ENCODE measurements around the gene SNAP29. TPM values are rescaled to one million over a fixed set of nuclear protein-coding genes. Genes with fewer than 3 reads are reported as not detected.

The SNAP29 gene
- total RNA-seq, 1 donor from 2014 or later: 24.3 TPM

DNA sequence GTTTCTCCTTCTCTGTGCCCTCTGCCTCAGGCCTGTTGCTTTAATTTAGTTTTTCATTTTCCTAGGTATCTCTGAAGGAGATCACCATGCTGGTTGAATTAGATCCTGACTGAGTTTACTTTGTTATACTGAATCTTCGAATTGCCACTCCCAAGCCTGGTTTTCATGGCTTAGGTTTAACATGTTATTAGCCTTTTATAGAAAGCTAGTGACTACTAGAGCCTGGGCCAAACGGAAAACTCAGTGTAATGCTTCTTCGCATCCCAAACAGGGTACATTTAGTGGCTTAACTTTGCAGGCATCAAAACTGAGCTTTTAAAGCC is 62.0 kb downstream of the SNAP29 start:
- Histone ChIP-seq H3K4me3 (peak overlapping the region; percentile 73), H3K36me3 (no peaks in the 10 kb centered on the region), H3K27me3 (no peaks in the 10 kb centered on the region), H3K4me1 (peaks cover 23% of the 10 kb centered on the region), H3K9me3 (no peaks in the 10 kb centered on the region), H3K27ac (no peak overlapping the region)
- DNase-seq (no peak), ATAC-seq (no peak)
- intact Hi-C loops (cut with DNase I): no loop called here
- TF ChIP-seq, protein P1, sequence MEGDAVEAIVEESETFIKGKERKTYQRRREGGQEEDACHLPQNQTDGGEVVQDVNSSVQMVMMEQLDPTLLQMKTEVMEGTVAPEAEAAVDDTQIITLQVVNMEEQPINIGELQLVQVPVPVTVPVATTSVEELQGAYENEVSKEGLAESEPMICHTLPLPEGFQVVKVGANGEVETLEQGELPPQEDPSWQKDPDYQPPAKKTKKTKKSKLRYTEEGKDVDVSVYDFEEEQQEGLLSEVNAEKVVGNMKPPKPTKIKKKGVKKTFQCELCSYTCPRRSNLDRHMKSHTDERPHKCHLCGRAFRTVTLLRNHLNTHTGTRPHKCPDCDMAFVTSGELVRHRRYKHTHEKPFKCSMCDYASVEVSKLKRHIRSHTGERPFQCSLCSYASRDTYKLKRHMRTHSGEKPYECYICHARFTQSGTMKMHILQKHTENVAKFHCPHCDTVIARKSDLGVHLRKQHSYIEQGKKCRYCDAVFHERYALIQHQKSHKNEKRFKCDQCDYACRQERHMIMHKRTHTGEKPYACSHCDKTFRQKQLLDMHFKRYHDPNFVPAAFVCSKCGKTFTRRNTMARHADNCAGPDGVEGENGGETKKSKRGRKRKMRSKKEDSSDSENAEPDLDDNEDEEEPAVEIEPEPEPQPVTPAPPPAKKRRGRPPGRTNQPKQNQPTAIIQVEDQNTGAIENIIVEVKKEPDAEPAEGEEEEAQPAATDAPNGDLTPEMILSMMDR (IDR thresholded peaks at IDR 0.05): no peak

DNA sequence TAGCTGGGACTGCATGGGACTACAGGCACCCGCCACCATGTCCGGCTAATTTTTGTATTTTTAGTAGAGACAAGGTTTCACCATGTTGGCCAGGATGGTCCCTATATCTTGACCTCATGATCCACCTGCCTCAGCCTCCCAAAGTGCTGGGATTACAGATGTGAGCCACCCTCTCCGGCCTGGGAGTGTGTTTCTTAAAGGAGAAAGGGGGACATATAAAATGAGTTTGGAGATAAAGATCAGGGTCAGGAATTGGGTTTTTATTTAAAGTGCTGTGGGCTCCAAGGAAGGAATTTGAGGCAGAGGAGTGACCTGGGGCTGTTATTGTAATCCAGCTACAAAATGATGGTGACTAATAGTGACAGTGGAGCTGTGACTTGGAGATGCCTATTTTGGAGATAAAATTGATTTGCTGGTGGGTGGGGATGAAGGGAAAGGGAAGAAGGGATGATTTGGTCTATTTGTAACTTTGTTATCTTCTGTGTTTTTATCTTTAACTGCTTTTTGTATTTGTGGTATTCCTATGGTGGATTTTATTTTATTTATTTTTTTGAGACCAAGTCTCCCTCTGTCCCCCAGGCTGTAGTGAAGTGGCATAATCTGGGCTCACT is 63.4 kb downstream of the SNAP29 start:
- intact Hi-C loops (cut with DNase I): no loop called here
- no peaks in the 10 kb centered on the region for H3K27me3 ChIP-seq
- TF ChIP-seq, protein P1 (IDR thresholded peaks at IDR 0.05): no peak
- no peaks in the 10 kb centered on the region for H3K9me3 ChIP-seq
- no peak for DNase-seq
- H3K4me1 ChIP-seq: peaks cover 24% of the 10 kb centered on the region
- ATAC-seq: no peak
- H3K27ac ChIP-seq: no peak overlapping the region
- no peaks in the 10 kb centered on the region for H3K36me3 ChIP-seq
- no peak overlapping the region for H3K4me3 ChIP-seq

DNA sequence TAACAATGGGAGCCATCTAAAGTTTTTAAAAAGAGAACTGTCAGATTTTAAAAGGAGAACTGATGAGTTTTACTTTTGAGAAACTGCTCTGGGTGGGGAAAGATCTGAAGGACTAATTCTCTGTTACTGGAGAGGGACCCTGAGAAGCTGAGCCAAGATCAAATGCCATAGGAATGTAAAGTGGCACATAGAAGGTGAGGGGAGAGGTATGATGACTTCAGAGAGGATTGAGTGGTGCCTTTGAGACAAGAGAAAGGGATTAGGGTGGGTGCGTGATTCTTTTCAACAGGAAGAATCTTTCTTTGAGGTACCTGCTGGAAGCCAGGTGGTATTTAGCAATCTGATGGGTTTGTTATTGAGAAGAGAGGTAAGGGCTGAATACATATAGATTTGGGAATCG is 67.4 kb downstream of the SNAP29 start:
- peaks cover 16% of the 10 kb centered on the region for H3K4me1 ChIP-seq
- TF ChIP-seq, protein P1 (IDR thresholded peaks at IDR 0.05): no peak
- ATAC-seq: no peak

DNA sequence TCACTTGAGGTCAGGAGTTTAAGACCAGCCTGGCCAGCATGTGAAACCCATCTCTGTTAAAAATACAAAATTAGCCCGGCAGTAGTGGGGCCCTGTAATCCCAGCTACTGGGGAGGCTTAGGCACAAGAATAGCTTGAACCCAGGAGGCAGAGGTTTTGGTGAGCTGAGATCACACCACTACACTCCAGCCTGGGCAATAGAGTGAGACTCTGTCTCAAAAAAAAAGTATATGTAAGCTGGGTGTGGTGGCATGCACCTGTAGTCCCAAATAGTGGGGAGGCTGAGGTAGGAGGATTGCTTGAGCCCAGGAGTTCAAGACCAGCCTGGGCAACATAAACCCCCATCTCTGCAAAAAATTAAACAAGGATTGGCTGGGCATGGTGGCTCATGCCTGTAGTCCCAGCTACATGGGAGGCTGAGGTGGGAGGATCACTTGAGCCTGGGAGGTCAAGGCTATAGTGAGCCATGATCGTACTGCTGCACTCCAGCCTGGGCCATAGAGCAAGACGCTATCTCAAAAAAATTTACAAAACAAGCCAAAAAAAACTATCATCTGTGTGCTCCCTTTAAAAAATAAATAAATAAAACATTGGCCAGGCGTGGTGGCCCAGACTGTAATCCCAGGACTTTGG is 69.2 kb downstream of the SNAP29 start:
- H3K9me3 ChIP-seq: no peaks in the 10 kb centered on the region
- ATAC-seq (no peak), DNase-seq (no peak)
- TF ChIP-seq, protein P1 (IDR thresholded peaks at IDR 0.05): no peak
- intact Hi-C loops (cut with DNase I): no loop called here
- no peak overlapping the region for H3K4me3 ChIP-seq
- no peak overlapping the region for H3K27ac ChIP-seq
- H3K36me3 ChIP-seq: no peaks in the 10 kb centered on the region
- no peaks in the 10 kb centered on the region for H3K27me3 ChIP-seq
- peaks cover 16% of the 10 kb centered on the region for H3K4me1 ChIP-seq

More for the DNA sequence above, 67.4 kb downstream of the SNAP29 start:
- no peaks in the 10 kb centered on the region for H3K36me3 ChIP-seq
- H3K9me3 ChIP-seq: no peaks in the 10 kb centered on the region
- no peak overlapping the region for H3K4me3 ChIP-seq
- intact Hi-C loops (cut with DNase I): no loop called here
- no peak overlapping the region for H3K27ac ChIP-seq
- DNase-seq: no peak
- no peaks in the 10 kb centered on the region for H3K27me3 ChIP-seq

DNA sequence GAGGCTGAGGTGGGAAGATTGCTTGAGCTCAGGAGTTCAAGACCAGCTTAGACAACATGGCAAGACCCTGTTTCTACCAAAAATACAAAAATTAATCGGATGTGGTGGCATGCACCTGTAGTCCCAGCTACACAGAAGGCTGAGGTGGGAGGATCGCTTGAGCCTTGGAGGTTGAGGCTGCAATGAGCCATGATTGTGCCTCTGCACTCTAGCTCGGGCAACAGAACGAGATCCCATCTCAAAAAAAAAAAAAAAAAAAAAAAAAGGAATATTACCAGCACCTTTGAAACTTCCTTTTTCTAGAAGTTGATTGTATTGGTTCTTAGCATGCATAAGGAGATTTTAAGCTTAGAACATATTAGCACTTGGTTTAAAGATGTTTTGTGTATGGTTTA is 69.8 kb downstream of the SNAP29 start:
- DNase-seq (no peak), ATAC-seq (no peak)
- no peaks in the 10 kb centered on the region for H3K27me3 ChIP-seq
- intact Hi-C loops (cut with DNase I): no loop called here
- H3K4me1 ChIP-seq: peaks cover 16% of the 10 kb centered on the region
- H3K9me3 ChIP-seq: no peaks in the 10 kb centered on the region
- no peak overlapping the region for H3K27ac ChIP-seq
- no peak overlapping the region for H3K4me3 ChIP-seq
- no peaks in the 10 kb centered on the region for H3K36me3 ChIP-seq
- TF ChIP-seq, protein P1 (IDR thresholded peaks at IDR 0.05): no peak
